Activated CD4-positive, alpha-beta T cell treated with anti-CD3 and anti-CD28 coated beads, Interleukin-2, Interleukin-6, amounts not matched to agents 100 ng/mL and 50 ng/mL, durations not matched to agents 16 hours and 8 hours (primary cell): ENCODE measurements around the gene RAD18.

Experiments used
- DNase-seq: peaks from one replicate; pipeline ENCODE4 v3.0.0-alpha.2; 2020

RAD18 gene

DNA sequence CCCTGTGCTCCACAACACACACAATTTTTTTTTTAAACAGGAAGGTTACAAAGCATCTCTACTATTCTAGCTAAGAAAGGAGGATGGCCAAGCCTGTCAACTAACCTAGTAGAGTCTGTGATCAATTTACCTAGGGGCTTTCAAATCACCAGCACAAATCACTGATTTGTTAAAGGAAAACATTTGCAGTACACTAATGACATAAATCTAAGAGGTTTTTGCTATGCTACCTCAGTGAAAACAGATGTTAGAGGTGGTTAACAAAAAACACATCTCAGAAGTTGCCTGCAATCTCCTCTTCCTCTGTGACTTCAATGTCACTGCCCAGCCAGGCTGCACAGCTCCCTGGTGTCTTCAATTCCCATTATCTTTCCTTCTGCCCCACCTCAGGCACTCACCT lies 72.0 kb downstream of the RAD18 start:
- DNase-seq: no peak

DNA sequence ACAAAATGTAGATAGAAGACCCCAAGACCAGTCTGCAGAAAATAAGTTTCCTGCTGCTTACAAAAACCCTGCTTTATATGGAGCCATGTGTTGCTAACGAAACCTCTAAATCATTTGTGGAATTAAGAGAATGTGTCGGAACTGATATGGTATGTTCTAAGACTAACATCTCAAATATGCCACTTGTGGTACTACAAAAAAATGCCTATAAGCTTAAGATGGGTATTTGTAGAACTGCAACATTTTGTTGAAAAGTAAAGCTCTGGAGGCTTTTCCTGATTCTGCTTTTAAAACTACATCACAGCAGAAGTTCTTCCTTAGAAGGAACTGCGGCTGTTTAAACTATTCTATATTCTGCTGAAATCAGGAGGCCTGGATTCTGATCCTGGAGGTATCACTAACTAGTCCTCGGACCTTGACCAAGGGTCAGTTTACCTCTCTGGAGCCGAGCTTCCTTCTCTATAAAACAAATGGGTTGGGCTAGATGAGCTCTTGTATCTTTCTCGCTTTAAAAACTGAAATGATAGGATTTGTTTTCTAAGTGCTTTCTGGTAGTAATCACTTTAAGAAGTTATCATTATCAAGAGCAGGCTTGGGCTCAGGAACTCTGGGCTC lies 74.9 kb downstream of the RAD18 start:
- DNase-seq: no peak

- DNase-seq: no peak
Measured at GRCh38 chr3:8887435-8888300, 75.6 kb downstream of the RAD18 start.

DNA sequence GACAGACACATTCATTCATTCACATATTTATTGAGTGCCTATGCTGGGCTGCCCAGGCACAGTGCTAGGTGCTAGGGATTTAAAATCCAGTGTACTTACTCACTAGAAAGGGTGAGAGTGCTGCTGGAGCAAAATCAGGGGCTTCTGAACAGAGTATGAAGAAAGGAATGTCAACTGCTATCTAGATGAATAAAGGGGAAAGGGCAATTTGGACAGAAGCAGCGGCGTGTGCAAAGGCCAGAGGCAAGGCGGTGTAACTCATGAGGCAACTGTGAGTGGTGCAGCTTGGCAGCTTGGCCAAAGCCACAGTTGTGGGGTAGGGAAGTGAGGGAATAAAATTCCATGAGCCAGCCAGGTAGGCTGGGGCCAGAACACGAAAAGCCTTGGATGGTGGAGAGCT lies 76.7 kb downstream of the RAD18 start:
- DNase-seq: no peak

GRCh38 chr3:8885536-8886316 lies 77.5 kb downstream of the RAD18 start:
- no peak for DNase-seq

GRCh38 chr3:8884630-8885290 lies 78.5 kb downstream of the RAD18 start:
- no peak for DNase-seq

DNA sequence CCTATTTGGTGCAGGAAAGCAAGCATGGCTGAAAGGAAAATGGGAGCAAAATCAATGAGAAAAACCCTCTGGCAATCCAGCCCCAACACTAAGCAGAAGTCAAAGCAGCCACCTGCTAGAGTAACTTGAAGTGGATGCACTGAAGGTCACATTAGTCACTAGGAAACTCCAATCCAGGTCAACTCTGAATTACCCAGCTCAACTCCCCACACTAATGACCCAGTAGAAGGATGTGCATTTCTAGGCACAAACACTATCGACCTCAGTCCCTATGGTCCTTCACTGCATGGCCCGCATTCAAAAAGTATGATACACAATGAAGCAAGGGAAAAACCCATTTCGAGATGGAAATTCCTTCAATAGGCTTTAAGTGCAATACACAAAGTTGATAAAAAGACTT lies 80.6 kb downstream of the RAD18 start:
- no peak for DNase-seq

- no peak for DNase-seq
Measured at GRCh38 chr3:8882171-8882593, 81.1 kb downstream of the RAD18 start.

GRCh38 chr3:8879347-8879944 lies 83.8 kb downstream of the RAD18 start:
- no peak for DNase-seq

- no peak for DNase-seq
Measured at GRCh38 chr3:8875836-8876235, 87.4 kb downstream of the RAD18 start.

- no peak for DNase-seq
Measured at GRCh38 chr3:8873740-8874139, 89.5 kb downstream of the RAD18 start.

- DNase-seq: no peak
Measured at GRCh38 chr3:8872261-8872660, 91.0 kb downstream of the RAD18 start.

DNA sequence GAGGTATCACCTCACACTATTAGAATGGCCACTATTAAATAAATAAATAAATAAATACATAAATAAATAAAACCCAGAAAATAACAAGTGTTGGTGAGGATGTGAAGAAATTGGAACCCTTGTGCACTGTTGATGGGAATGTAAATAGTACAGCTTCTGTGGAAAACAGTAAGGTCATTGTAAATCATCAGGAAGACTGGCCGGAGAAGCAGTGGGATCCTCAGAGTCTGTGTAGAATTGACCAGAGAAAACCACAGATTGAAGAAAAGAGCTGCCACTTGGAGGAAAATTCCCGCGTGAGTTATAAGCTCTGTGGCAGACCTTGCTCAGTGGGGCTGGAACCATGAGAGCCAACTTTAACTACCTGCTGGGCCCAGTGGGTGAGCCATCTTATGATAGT lies 92.0 kb downstream of the RAD18 start:
- DNase-seq: no peak

GRCh38 chr3:8870134-8870533 lies 93.1 kb downstream of the RAD18 start:
- no peak for DNase-seq

- no peak for DNase-seq
Measured at GRCh38 chr3:8869613-8870012, 93.7 kb downstream of the RAD18 start.

- no peak for DNase-seq
Measured at GRCh38 chr3:8868996-8869395, 94.3 kb downstream of the RAD18 start.

- DNase-seq: no peak
Measured at GRCh38 chr3:8867646-8868045, 95.6 kb downstream of the RAD18 start.

DNA sequence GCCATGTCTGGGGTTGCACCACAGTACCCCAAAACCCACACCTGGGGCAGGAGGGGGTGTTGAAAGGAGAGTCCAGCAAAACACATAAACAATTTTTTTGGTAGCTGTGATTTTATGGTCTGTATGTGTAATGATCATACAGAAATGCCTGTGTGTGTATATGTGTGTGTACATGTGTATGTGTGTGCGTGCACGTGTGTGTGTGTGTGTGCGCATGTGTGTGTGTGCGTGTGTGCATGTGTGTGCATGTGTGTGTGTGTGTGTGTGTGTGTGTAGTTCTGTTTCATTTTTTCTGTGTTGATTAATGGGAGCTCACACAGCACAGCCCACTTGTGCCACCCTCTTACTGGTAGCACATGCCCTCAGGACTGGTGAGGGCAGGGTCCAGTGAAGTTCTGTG lies 97.6 kb downstream of the RAD18 start:
- DNase-seq: no peak

DNA sequence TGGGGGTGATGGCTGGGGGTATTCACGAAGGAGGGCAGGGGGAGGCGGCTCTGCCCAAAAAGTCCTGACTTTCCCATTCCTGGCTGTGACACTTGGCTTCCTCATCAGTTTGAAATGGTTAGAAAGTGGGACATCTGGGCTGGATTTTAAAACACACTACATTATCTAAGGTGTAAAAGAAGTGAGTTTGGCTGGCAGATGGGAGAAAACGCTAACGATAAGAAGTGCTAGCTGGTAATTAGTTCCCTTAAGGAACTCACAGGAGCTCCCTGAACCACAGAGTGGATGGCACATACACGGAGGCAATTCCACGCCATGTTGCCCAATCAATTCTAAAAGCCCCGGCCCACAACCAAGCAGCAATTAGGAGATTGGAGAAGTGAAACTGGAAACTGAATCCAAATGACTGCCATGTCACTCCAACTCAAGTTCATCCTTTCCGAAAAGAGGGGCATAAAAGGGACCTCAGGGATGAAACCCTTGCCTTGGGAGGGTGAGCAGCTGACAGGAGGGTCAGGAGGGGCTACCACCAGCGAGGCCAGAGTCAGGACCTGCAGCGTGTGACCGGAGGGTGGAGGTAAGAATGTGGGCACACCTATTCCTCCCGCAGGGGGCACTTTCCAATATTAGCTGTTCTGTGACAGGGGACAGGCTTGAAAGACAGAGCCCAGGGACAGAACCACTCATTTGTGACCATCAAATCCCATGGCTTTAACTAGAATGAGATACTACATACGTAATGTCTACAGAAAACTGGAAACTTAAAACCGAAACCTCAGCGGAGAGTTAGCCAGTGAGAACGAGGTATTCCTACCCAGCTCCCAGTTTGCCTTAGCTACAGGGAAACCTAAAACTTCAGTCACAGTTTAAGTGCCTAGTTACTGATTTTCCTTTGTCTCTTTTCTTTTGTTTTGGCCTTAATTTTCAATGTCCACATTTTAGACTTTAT lies 98.6 kb downstream of the RAD18 start:
- no peak for DNase-seq

GRCh38 chr3:8863891-8864290 lies 99.4 kb downstream of the RAD18 start:
- no peak for DNase-seq

DNA sequence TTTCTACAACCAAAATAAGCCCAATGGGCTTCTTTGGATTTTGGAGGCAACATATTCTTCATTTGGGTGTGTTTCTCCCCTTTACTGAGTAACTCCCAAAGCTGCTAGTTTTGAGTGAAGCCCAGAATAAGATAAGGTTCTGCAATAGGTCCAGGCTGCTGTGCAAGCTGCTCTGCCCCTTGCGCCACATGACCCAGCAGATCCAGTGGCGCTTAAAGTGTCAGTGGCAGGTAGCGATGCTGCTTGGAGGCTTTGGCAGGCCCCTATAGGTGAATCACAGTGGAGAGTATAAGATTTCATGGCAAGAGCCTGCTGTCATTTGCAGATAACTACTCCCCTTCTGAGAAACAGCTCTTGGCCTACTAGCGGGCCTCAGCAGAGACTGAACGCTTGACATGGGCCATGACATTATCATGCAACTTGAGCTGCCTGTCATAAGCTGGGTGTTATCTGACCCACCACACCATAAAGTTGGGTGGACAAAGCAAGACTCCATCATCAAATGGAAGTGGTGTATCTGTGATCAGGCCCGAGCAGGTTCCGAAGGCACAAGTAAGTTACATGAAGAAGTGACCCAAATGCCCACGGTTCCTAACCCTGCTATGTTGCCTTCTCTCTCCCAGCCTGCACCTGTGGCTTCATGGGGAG lies 105.4 kb downstream of the RAD18 start:
- no peak for DNase-seq
